GM18861 (cell line): ENCODE results near the gene VPS16.

Experiments used
- ATAC-seq: cut with Tn5 transposase; IDR thresholded peaks from one replicate; pipeline ENCODE4 v1.9.1; 2021; ENCODE audit not compliant: unreplicated experiment

VPS16 gene

DNA sequence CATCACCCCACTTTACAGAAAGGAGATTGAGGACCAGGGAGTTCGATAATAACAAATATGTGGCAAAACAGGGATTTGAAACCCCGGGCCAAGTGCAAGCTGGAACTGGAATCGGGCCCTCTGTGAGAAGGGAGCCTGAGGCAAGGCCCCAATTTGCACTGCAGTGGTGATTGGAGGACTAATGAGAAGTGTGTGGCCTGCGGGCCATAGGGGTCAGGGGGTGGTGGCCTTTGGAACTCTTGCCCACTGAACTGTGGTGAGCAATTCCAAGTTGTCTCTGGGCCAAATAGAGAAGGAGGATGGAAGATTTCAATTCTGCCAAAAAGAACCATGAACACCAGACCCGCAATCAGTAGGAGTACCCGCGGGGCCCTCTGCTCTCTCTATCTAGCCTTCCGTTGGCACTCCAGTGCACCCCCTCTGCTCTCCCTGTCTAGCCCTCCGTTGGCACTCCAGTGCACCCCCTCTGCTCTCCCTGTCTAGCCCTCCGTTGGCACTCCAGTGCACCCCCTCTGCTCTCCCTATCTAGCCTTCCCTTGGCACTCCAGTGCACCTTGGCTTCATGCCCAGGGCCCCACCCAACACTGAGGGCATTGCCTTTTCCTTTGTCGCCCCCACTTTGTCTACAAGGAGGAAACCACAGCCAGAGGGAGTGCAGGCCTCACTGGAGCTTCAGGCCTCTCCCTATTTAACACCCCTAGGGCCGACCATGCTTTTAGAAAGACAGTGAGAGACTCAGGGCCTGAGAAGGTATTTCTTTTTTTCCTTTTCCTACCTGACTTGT, 26.7 kb downstream of the VPS16 start:
- ATAC-seq = no peak

GRCh38 chr20:2869381-2869780, 28.8 kb downstream of the VPS16 start:
- no peak for ATAC-seq

DNA sequence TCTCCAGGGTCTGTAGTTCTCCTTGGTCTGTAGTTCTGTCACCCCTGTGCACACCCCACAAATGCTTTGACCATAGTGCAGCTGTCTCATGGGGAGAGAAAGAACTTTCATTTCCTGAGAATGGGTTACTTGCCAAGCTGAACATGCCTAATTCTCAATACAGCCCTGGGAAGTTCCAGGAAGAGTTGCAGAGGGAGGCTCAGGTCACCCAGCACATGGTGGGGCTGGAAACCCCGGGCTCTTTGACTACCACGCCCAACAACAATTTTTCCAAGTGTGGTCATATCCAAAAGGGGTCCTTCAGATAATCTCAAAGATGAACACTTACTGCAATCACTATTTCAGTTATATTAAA, 30.5 kb downstream of the VPS16 start:
- ATAC-seq = no peak

- no peak for ATAC-seq
These were observed 31.3 kb downstream of the VPS16 start for GRCh38 chr20:2871661-2872458.

DNA sequence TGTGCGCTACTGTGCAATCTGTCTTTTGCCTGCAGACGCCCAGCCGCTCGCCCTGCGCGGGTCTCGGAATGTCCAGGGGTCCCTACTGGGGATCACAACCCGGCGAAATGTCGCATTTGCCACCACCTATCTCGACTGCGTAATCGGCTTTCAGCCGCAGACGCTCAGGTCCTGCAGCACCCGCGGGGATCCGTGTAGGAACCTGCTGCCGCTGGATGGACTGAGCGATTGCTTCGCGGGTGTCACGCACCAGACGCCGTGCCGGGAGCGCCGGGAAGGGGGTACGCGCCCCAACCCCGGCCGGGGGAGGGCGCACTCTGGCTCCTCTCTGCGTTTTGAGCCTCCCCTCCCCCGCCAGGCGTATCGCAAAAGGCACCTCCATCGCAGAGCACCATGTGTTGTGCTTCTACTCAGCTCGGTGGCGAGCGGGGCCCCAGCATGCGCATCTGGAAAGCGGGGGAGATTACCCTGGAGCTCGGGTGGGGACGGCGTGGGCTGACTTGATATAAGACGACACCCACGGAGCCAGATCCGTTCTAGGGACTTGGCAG, 32.0 kb downstream of the VPS16 start:
- no peak for ATAC-seq

GRCh38 chr20:2873010-2873746, 32.6 kb downstream of the VPS16 start, which contains the start of gene PTPRA:
Gene PTPRA, plus strand, starts transcription at chr20:2873481. Its CDS starts 90,797 bp downstream, at chr20:2964278.
- ATAC-seq = peak; percentile 82

GRCh38 chr20:2873747-2874041, 33.1 kb downstream of the VPS16 start:
- ATAC-seq = peak; percentile 34

DNA sequence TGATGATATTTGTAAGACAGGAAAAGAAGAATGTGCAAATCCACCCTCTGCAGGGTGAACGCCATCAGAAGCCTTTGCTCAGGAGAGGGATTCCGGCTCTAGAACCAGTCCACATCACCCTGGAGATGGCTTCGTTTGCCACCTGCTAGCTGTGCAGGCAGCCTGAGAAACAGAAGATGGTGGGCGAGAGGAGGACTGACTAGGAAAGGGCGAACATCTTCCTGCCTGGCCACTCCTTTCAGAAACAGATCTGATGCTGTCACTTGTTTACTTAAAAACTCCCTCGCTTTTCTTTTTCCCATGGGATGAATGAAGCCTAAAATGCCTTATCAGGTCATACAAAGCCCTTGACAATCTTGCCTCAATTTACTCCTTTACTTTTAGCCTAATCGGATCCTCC, 33.9 kb downstream of the VPS16 start:
- ATAC-seq = no peak

DNA sequence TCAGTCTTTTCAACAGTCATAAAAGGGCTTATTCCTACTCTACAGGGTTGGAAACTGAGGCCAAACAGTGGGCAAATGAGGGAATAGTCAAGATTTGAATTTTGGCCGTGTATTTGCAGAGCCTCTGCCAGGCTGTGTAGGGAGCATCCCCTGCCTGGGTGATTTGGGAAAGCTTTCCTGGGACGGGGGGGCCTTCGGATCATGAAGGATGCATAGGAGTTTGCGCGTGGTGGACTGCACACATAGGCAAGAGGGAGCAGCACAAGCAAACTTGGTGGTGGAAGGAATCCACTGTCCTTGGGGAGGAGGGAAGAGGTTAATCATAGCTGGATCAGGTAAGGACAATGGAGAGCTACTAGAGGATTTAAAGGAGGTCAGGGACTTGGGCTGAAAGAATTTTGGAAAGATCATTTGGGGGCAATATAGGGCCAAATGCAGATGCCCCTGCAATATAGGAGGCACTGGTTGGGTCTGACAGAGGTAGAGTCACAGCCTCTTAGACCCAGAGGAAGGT, 35.2 kb downstream of the VPS16 start:
- no peak for ATAC-seq

- ATAC-seq = no peak
These were observed 38.0 kb downstream of the VPS16 start for GRCh38 chr20:2878515-2878914.

DNA sequence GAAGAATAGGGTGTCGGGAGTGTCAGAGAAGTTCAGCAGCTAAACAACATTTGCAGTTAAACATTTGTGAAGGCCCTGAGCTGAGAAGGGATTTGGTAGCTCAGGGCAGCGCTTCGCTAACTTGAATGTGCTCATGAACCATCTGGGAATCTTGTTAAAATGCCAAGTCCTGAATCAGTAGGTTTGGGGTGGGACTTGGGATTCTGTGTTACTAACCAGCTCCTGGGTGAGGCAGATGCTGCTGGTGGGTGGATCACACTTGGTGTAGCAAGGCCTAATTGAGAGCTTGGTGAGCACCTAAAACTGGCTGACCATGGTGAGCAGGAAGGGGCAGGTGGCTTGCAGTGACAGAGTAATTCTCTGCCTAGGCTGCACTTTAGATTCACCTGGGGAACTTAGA, 38.6 kb downstream of the VPS16 start:
- no peak for ATAC-seq

GRCh38 chr20:2880650-2881049, 40.1 kb downstream of the VPS16 start:
- ATAC-seq = no peak

GRCh38 chr20:2883726-2884637, 43.4 kb downstream of the VPS16 start:
- no peak for ATAC-seq

- ATAC-seq = no peak
These were observed 47.2 kb downstream of the VPS16 start for GRCh38 chr20:2887715-2888114.

DNA sequence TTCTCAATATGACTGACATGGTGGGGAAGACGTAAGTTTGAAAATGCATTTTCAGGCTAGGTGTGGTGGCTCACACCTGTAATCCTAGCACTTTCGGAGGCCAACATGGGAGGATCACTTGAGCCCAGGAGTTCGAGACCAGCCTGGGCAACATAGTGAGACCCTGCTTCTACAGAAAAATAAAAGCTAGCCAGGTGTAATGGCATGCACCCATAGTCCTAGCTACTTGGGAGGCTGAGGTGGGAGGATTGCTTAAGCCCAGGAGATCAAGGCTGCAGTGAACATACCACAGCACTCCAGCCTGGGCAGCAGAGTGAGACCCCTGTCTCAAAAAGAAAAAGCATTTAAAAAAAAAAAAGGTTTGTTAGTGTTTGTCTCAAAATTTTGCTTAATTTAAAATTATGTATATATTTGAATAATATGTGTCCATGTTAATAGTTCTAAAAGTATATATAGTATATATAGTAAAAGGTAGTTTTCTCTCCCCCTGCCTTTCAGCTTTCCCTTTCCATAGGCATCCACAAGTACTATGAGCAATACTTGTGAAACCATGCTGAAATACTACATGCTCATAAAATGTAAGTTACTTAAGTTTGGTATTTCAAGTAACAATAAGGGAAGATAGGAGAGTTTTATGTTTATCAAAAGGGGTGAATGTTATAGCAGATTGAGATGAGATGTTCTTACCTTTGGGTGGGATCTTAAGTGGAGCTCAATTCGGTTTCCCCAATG, 47.8 kb downstream of the VPS16 start:
- ATAC-seq = no peak

DNA sequence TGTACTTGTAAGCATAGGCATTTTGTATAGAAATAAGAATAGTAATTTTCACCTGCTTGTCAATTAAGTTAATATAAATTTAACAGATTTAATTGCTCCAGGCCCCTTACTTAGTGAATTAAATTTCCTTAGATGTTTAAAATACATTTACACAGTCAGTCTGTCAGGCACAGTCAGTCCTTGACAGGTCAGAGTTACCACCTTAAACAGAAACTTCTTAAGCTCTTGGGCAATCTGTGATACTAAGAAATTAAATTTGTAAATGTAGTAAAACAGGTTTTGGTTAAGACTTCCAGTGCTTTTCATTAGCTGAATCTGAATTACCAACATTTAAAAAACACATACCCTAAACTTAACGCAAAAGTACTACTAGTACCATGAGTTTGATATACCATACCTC, 48.7 kb downstream of the VPS16 start:
- no peak for ATAC-seq

- ATAC-seq = no peak
These were observed 49.3 kb downstream of the VPS16 start for GRCh38 chr20:2889797-2890196.

GRCh38 chr20:2890742-2891141, 50.2 kb downstream of the VPS16 start:
- ATAC-seq = no peak

GRCh38 chr20:2891343-2891742, 50.8 kb downstream of the VPS16 start:
- no peak for ATAC-seq

DNA sequence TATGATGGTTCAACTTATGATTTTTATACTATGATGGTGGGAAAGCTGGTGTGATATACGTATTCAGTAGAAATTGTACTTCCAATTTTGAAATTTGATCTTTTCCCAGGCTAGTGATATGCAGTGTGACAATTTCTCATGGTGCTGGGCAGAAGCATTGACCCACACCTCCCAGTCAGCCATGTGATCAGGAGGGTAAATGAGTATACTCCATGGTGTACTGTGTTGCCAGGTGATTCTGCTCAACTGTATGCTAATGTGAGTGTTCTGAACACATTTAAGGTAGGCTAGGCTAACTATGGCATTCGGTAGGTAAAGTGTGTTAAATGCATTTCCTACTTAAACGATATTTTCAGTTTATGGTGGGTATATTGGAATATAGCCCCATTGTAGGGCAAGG, 51.8 kb downstream of the VPS16 start:
- no peak for ATAC-seq
